ENCODE results near the gene IZUMO1. TPM values are rescaled to one million over a fixed set of nuclear protein-coding genes. Genes with fewer than 3 reads are reported as not detected.
A peak's percentile ranks its signal among the peaks of the same experiment; 100 is the strongest.

IZUMO1 gene
- total and polyA plus RNA-seq, 2 donors (not counting 3 experiments of a cell fraction or from before 2014, with no cell fraction given): 0.18 to 1.2 TPM

- peaks cover 43% of the 10 kb centered on the region for H3K79me2 ChIP-seq (ENCODE audit: control insufficient read depth, insufficient read depth, low read length)
- no peaks in the 10 kb centered on the region for H3K9me3 ChIP-seq (replicated peaks; ENCODE audit: control insufficient read depth, insufficient read depth, low read length)
- peak; percentile 41 for DNase-seq (ENCODE audit: low read depth, low spot score)
- BruUV-seq (replicated peaks): no TSS peak
- H3K36me3 ChIP-seq (ENCODE audit: control insufficient read depth in 2 of 2, extremely low read depth in 1 of 2, insufficient read depth in 2 of 2, low read length in 2 of 2): peaks cover 8 to 19% of the 10 kb centered on the region in 2 experiments
- intact Hi-C loops (cut with micrococcal nuclease): loop anchor here (5.0 kb wide), 1 partner anchor 100 kb away; the partner anchor contains the start of gene HSD17B14
- H4K20me1 ChIP-seq (replicated peaks; ENCODE audit: control insufficient read depth, extremely low read depth, insufficient read depth, low read length): peaks cover 6% of the 10 kb centered on the region
- TF ChIP-seq GATA2 (IDR thresholded peaks at IDR 0.05; ENCODE audit: insufficient read depth, insufficient read length, low read depth, low read length) (no peak), CTCF (IDR thresholded peaks at IDR 0.05; ENCODE audit: extremely low read depth in 1 of 2, insufficient read depth in 1 of 2, low read depth in 1 of 2, low read length in 2 of 2) (no peak), JUN (IDR thresholded peaks at IDR 0.05; ENCODE audit: borderline replicate concordance, insufficient read depth, insufficient read length, low read depth) (no peak), POLR2A (IDR thresholded peaks at IDR 0.05; ENCODE audit: low read depth, low read length) (no peak), MYC (IDR thresholded peaks at IDR 0.05; ENCODE audit: low read depth, low read length) (no peak), POLR2AphosphoS5 (IDR thresholded peaks at IDR 0.05; ENCODE audit: insufficient read depth, low read depth, low read length) (no peak), MAX (IDR thresholded peaks at IDR 0.05; ENCODE audit: insufficient read depth, insufficient read length) (no peak), FOS (IDR thresholded peaks at IDR 0.05; ENCODE audit: borderline replicate concordance, insufficient read depth, low read length) (no peak), EZH2 (IDR thresholded peaks at IDR 0.05; ENCODE audit: borderline replicate concordance, low read depth, low read length, severe bottlenecking) (no peak)
- no peak overlapping the region for H2AFZ ChIP-seq (ENCODE audit: low read depth, low read length)
- H3K9ac ChIP-seq (replicated peaks; ENCODE audit: extremely low read depth, insufficient read depth, low read length): no peak overlapping the region
- dilution Hi-C loops (cut with MboI; ENCODE audit: extremely low pct_ligation_motif_present, low sequenced_read_pairs): no loop called here
- no peak overlapping the region for H3K4me3 ChIP-seq (replicated peaks in 1 of 3; ENCODE audit: insufficient read depth in 1 of 3, low read depth in 1 of 3, low read length in 3 of 3)
- peaks cover 24% of the 10 kb centered on the region for H3K4me1 ChIP-seq (ENCODE audit: control insufficient read depth, extremely low read depth, insufficient read depth, low read length)
- H3K27me3 ChIP-seq (ENCODE audit: control insufficient read depth in 2 of 2, insufficient read depth in 2 of 2, low read length in 2 of 2): no peaks in the 10 kb centered on the region
- H3K9me1 ChIP-seq (replicated peaks; ENCODE audit: control insufficient read depth, extremely low read depth, insufficient read depth, low read length): no peaks in the 10 kb centered on the region
- POLR2A ChIA-PET: no interaction called here
- H3K4me2 ChIP-seq (ENCODE audit: insufficient read depth, low read length): peak overlapping the region; percentile 94
- no peak overlapping the region for H3K27ac ChIP-seq (ENCODE audit: insufficient read depth, low read depth, low read length)
- CTCF ChIA-PET: interaction anchor here (0.6 to 3.5 kb wide), 4 partner anchors 10 to 92 kb away, joined by 3 to 54 read pairs (median 12); partner anchors contain the start of genes CA11 and IZUMO1
- peak; percentile 59 for FAIRE-seq
Observed at GRCh38 chr19:48737360-48737998, 9.2 kb downstream of the IZUMO1 start.

All from endothelial cell of umbilical vein (primary cell).